OCI-LY3 (cell line): ENCODE measurements around the gene SETBP1.

ENCODE experiments used
- CTCF ChIP-seq: fragments of 200-600, 300-600 bp; sonication (generic); IDR thresholded peaks from 2 replicates; pipeline ENCODE4 v1.5.1; 2014; ENCODE audit warnings: antibody characterized with exemption, low read length, low read depth
- EZH2phosphoT487 ChIP-seq: fragments of 200-600 bp; shearing (Covaris generic); IDR thresholded peaks from 2 replicates; pipeline ENCODE4 v1.6.1; 2018; ENCODE audit warnings: antibody characterized with exemption, mixed run types, low read depth

DNA sequence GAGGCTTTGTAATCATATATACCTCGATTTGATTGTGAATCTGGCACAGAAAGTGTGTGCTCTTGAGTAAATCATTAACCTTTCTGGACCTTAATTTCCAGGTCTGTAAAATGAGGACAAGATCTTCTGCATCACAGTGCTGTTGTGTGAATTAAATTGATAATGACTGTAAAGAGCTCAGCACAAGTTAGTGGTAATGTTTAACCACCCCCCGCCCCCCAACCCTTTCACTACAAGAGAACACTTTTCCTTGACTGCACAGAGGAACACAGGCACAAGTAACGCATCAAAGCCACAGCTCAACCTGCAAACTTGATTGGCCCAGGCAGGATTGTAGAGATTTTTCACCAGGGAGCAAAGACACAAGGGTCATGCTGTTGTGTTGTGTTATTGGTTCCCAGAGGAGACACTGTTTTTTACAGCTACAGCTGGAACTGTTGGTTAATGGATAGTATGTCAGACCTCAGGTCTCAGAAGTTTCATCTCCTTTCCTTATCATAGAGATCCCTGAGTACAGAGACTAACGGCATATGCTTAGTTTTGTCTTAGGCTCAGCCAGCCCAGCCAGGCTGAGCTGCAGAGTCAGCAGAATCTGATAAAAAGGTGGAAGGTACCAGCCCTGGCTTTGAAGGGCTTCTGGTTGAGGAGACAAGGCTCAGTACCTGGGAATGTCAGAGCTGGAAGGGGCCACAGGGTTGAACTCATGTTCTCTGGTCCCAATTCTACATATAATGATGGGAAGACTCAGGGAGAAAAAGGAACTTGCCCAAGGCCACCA is 10.6 kb downstream of the SETBP1 start:
- TF ChIP-seq EZH2phosphoT487 (no peak), CTCF (no peak)
